GM19035 (cell line): ENCODE measurements around the gene TGFBR1.

Source experiments
- ATAC-seq: cut with Tn5 transposase; IDR thresholded peaks from one replicate; pipeline ENCODE4 v1.9.1; 2021; ENCODE audit not compliant: unreplicated experiment

The TGFBR1 gene

GRCh38 chr9:99130069-99130468 is 25.2 kb downstream of the TGFBR1 start:
- no peak for ATAC-seq

GRCh38 chr9:99133145-99133544 is 28.2 kb downstream of the TGFBR1 start:
- no peak for ATAC-seq

- ATAC-seq, result no peak
Observed at GRCh38 chr9:99134893-99135341, 30.0 kb downstream of the TGFBR1 start.

- no peak for ATAC-seq
Observed at GRCh38 chr9:99135456-99135855, 30.5 kb downstream of the TGFBR1 start.

GRCh38 chr9:99137225-99137624 is 32.3 kb downstream of the TGFBR1 start:
- ATAC-seq, result no peak

- no peak for ATAC-seq
Observed at GRCh38 chr9:99137891-99138290, 33.0 kb downstream of the TGFBR1 start.

- no peak for ATAC-seq
Observed at GRCh38 chr9:99138424-99139284, 33.7 kb downstream of the TGFBR1 start.

GRCh38 chr9:99139868-99140267 is 35.0 kb downstream of the TGFBR1 start:
- no peak for ATAC-seq

GRCh38 chr9:99140685-99141314 is 35.9 kb downstream of the TGFBR1 start:
- ATAC-seq, result no peak

- ATAC-seq, result no peak
Observed at GRCh38 chr9:99141849-99142248, 36.9 kb downstream of the TGFBR1 start.

- ATAC-seq, result no peak
Observed at GRCh38 chr9:99142275-99142674, 37.4 kb downstream of the TGFBR1 start.

- ATAC-seq, result no peak
Observed at GRCh38 chr9:99143655-99144054, 38.7 kb downstream of the TGFBR1 start.

GRCh38 chr9:99144966-99145365 is 40.1 kb downstream of the TGFBR1 start:
- no peak for ATAC-seq

- ATAC-seq, result no peak
Observed at GRCh38 chr9:99146574-99146973, 41.7 kb downstream of the TGFBR1 start.

- ATAC-seq, result no peak
Observed at GRCh38 chr9:99147177-99147576, 42.3 kb downstream of the TGFBR1 start.

GRCh38 chr9:99150451-99151171 is 45.7 kb downstream of the TGFBR1 start:
- ATAC-seq, result no peak

GRCh38 chr9:99154356-99154755 is 49.4 kb downstream of the TGFBR1 start:
- ATAC-seq, result no peak

GRCh38 chr9:99155736-99156135 is 50.8 kb downstream of the TGFBR1 start:
- no peak for ATAC-seq

GRCh38 chr9:99158629-99159028 is 53.7 kb downstream of the TGFBR1 start:
- ATAC-seq, result no peak

GRCh38 chr9:99160173-99160572 is 55.3 kb downstream of the TGFBR1 start:
- ATAC-seq, result no peak

GRCh38 chr9:99162759-99163364 is 57.9 kb downstream of the TGFBR1 start:
- ATAC-seq, result no peak
